Measurements from ENCODE around the gene TNFRSF19.

DNA sequence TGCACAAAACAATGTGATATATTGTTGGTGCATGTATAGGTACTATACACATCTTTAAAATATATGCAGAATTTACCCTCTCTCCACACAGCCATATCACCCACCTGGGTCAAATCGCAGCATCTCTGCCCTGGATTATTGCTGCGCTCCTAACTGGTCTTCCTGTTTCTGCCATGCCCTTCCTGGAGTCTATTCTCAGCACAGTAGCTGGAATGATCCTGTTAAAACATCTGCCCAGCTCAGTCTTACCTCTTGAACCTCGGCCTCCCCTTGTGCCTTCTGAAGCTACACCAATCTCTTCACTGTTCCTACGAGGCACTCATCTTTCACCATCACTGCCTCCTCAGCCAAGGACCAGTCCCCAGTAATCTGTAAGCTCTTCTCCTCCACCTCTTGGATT, 25.5 kb upstream of the TNFRSF19 start:
- TF ChIP-seq CTCF (IDR thresholded peaks at IDR 0.05; ENCODE audit: control extremely low read depth in 1 of 3, insufficient read depth in 1 of 3, low read depth in 1 of 3, low read length in 3 of 3) (no peak), RAD21 (IDR thresholded peaks at IDR 0.05 in 1 of 2, conservative IDR thresholded peaks at IDR 0.05 in 1 of 2; ENCODE audit: low read depth in 2 of 2, low read length in 2 of 2) (no peak), CHD2 (IDR thresholded peaks at IDR 0.05; ENCODE audit: low read length) (no peak), PHF8 (conservative IDR thresholded peaks at IDR 0.05; ENCODE audit: low read depth, low read length) (no peak), EZH2 (IDR thresholded peaks at IDR 0.05; ENCODE audit: low read depth, low read length, severe bottlenecking) (no peak), CHD7 (IDR thresholded peaks at IDR 0.05; ENCODE audit: insufficient replicate concordance, low read length) (no peak), TAF1 (IDR thresholded peaks at IDR 0.05; ENCODE audit: low read depth, low read length) (no peak), YY1 (IDR thresholded peaks at IDR 0.05; ENCODE audit: low read depth, low read length) (no peak), MAFK (IDR thresholded peaks at IDR 0.05; ENCODE audit: low read depth, low read length) (no peak), POLR2A (IDR thresholded peaks at IDR 0.05; ENCODE audit: control extremely low read depth in 1 of 2, low read depth in 2 of 2, low read length in 2 of 2) (no peak)
- TF ChIP-seq, protein P1, sequence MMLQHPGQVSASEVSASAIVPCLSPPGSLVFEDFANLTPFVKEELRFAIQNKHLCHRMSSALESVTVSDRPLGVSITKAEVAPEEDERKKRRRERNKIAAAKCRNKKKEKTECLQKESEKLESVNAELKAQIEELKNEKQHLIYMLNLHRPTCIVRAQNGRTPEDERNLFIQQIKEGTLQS (IDR thresholded peaks at IDR 0.05; ENCODE audit: insufficient read depth, low read depth, low read length): no peak
